NCI-H1436 (cell line): Measurements from ENCODE around the gene RPS6KL1.

Source experiments
- DNase-seq: peaks from one replicate; lab custom pipeline; 2025; lab: John Stamatoyannopoulos, UW

Gene RPS6KL1

DNA sequence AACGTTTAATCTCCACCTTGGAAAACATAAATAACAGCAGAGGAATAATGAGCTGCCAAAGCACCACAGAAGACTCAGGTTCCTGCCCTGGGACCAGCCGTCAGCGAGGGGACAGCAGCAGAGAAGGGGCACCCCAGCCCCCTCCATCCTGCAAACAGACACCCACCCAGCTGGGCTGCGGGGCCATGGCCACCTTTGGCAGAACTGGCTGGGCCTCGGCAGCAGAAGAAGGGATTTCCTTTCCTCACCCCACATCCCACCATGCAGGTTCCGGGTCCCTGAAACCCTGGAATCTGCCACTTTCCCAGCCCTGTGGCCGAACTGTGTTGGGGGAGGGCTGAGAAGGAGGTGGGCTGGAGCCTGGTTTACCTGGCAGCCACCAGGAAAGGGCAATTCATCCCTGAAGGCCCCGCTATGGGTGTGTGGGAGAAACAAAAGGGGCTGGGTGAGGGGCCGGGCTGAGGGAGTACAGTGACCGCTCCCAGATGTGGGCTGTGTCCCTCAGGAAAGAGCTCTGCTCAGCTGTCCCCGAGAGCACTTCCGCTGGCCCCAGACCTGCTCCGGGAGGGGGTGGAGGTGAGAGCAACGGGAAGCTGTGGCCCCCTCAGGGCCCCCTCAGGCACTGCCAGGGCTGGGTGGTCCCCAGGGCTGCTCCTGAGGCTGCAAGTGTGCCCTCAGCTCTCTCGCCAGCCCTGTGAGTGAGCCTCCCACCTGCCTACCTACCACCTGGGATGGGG, 28.6 kb upstream of the RPS6KL1 start:
- no peak for DNase-seq

GRCh38 chr14:74950795-74951442, 27.9 kb upstream of the RPS6KL1 start:
- DNase-seq = no peak

DNA sequence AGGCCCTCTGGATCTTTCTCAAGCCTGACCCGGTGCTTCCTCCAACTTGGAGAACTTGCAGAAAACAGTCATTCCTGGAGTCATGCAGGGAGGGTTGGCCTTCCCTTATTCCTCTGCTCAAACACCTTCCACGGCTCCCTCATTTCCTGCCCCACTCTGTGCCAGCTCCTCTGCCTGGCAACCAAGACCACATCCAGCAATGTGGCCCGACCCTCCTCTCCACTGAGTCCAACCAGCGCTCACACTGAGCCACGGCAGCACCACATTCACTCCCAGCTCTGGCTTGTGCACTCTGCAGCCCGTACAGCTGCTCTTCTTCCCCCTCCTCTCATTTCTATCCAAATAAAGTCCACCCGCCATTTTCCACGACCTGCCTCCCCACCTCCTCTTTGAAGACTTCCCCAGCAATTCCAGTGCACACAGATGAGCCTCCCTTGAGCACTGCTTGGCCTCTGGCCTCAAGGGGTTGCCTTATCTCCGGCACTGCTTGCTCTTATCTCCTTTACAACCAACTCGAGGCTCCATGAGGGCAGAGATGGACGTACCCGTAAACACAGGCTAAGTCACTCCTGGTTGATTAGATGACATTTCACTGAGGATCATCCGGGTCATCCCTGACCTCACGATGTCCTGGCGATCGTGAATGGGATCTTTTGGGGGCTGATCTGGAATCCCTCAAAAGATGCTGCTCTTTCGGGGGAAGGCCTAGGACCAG, 27.0 kb upstream of the RPS6KL1 start:
- DNase-seq = no peak

- no peak for DNase-seq
These were observed 26.1 kb upstream of the RPS6KL1 start for GRCh38 chr14:74949191-74949601.

- DNase-seq = no peak
These were observed 25.4 kb upstream of the RPS6KL1 start for GRCh38 chr14:74948228-74949175.

DNA sequence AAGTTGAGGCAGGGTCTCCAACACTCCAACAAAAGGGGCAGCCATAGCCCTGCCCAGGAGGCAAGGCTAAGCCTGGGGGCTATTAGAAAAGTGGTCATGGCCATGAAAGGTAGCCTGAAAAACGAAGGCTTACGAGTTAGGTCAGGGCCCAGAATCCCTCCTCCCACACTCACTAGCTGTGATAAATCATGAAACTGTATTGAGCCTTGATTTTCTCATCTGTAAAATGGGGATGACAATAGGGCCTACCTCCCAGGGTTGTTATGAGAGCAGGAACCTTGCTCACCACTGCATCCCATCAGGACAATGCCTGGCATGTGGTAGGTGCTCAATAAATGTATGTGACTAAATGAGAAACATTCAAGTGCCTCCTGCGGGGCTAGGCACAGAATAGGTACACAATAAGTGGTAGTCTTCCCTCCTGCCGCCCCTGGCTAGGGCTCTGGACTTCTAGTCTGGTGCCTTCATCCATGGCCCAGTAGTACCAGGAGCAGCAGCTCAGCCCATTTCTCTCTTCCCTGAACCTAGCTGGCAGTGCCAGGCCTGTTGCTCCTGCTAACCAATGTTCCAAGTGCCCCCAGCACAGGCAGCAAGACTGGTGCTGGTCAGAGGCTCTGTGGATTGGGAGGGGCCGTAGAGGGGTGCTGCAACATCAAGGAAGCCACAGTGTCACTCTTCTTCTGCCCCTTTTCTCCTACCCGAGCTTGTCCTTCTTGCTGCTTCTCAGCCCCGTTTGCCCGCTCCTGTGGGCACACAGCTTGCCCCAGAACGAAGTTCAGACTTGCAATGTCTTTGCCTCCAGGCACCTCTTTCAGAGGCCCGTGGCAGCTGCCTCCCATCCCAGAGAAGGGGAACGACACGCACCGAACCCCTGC, 24.5 kb upstream of the RPS6KL1 start:
- no peak for DNase-seq

DNA sequence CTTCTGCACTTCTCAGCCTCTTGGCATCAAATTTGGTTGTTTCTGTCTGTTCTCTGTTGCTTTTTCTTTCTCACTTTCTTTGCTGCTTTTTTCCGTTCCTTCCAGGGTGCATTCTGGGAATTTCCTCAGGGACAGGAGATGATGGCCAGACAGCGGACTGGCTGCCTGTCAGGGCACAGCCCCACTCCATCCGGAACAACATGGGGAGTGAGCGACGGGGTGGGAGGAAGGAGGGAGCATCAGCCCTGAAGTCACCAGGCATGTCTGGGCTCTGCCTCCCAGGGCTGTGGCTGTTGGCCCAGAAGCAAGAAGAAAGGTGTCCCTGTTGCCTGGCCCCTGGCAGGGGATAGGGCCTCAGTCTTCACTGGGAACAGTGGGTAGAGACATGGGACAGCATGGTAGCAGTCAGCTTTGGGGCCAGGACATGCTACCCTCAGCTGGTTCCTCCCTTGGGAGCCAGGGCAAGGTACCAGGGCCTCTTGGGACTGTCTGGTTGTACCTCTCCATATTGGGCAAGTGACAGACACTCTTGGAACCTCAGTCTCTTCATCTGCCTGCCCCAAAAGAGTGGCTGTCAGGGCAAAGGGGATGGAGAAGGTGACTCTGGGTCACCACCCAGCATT, 23.7 kb upstream of the RPS6KL1 start:
- DNase-seq = no peak

- peak; percentile 48 for DNase-seq
These were observed 23.0 kb upstream of the RPS6KL1 start for GRCh38 chr14:74945852-74946658.

DNA sequence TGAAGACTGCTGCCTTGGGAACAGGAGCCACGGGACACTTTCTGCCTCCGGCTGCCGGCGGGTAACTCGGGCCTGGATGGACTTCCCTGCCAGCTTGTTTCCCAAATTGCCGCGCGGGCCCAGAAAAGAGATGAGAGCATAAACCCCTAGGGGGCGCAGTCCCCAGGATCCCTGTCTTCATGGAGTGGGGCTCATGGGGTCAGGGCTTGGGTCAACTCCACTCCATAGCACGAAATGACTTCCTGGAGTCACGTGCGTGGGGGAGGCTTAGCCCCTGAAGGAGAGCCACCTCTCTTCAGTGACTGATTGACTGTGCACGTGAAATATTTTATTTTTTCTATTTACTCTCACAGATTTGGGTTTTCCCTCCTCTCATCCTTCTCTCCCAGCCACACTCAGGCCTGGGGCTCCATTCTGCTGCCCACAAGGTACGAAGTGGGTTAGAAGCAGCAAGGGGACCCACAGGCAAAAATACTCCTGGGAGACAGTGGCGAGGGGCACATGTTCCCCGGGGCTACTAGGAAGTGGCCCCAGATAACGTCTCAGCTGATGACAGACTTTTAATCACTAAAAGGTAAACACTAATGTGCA, 22.3 kb upstream of the RPS6KL1 start:
- no peak for DNase-seq

GRCh38 chr14:74942608-74943007, 19.5 kb upstream of the RPS6KL1 start:
- peak; percentile 45 for DNase-seq

- peak; percentile 28 for DNase-seq
These were observed 19.1 kb upstream of the RPS6KL1 start for GRCh38 chr14:74942181-74942580.

GRCh38 chr14:74941676-74942097, 18.6 kb upstream of the RPS6KL1 start:
- no peak for DNase-seq

DNA sequence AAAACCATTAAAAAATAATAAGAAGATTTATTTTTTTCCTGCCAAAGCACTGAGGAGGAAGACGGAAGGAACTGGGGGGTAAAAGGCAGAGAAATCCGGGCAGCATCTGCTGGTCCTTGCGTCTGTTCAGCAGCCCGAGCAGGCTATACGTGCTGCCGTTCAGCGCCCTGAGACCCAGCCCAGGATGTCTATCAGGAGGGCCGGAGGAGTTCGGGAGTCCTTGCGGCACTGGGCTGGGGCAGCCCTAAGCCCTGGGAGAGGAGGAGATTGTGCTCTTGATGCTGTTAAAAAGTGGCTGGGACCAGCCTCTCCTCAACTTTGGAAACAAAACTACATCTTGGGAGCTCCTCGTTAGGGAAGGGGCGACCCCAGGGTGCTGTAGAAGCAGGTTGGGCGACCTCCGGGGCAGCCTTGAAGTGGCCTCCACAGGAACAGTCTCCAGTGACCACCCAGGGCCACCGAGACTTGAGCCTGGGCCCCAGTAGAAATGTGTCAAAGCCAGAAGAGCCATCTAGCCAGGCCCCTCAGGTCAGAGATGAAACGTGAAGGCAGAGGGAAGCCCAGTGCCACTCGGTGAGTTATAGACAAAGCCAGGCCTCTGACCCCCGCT, 18.0 kb upstream of the RPS6KL1 start:
- no peak for DNase-seq

DNA sequence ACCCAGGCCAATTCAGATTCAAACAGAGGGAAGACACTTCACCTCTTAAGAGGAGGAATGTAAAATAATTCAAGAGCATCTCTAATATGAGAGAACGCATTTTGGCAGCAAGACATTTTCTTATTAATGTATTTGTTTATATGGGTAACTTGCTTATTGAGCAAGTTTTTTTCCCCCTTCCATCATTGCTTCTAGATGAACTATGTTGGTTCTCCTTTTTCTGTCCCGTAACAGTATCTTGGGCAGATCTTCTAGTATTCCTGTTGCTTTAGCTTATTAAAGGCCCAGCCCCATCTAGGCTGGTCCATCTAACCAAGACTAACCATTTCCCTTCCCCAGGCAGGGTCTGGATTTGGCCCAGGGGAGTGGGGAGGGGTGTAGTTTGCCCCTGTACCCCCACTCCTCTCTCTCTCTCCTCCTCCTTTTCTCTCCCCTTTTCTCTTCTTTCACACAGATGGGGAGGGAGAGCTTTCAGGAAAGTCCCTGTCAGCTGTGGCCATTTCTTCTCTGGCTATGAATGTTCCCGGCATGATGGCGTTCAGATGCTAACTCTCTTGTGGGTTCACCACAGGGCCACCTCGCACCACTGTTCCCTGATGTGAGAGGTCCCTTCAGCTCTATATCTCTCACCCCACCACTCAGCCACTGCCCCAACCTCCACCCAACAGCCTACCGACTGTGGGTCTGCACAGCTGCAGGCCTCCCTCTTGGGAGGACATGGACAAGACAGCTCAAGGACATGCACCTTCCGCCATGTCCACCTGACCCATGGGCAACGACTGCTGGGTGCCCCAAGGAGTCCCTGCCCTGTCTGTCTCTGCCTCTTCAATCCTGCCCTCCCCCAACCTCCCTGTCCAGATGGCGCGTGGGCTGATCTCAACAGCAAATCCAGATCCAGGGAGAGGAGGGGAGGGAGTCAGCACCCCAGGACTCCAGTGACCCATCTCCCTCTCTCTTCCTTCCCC, 15.8 kb upstream of the RPS6KL1 start:
- no peak for DNase-seq

DNA sequence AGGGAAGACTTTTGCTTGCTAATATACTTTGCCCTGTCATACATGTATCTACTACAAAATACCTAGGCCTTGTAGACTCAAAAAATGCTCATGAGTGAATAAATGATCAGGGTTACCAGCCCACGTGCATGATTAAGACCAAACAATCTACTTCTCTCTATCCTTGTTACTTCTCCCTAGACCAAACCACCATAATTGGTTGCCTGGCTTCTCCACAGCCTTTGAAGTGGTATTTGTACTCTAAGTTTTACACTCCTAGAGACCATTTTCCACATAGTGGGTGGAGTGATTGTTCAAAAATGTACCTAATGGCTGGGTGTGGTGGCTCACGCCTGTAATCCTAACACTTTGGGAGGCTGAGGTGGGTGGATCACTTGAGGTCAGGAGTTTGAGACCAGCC, 14.1 kb upstream of the RPS6KL1 start:
- no peak for DNase-seq

- no peak for DNase-seq
These were observed 13.7 kb upstream of the RPS6KL1 start for GRCh38 chr14:74936731-74937130.

DNA sequence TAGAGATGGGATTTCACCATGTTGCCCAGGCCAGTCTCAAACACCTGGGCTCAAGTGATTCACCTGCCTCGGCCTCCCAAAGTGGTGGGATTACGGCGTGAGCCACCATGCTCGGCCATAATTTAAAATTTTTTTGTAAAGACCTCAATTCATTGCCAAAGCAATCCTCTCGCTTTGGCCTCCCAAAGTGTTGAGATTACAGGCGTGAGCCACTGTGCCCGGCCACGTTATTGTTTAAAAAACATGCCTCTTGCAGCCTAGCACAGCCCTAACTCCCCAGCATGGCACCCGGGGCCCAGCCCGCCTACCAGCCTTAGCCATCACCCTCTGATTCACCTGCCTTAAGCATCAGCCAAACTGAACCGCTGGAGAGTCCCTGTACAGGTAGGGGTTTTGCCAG, 13.1 kb upstream of the RPS6KL1 start:
- no peak for DNase-seq

DNA sequence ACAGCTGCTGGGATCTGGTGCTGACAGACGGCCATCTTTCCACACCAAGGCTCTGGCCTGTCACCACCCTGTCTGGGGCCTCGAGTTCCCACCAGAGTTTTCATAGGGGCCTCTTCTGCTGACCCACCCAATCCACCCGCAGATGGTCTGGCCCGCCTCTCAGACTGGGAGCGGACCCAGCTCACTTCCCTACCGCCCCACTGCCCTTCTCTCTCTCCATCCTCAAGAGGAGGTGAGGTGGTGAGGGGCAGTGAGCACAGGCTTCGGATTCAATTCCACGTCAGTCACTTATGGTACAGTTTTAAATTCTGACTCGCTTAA, 12.3 kb upstream of the RPS6KL1 start:
- DNase-seq = no peak
